Measurements from ENCODE around the gene TIMM29.

Gene TIMM29

DNA sequence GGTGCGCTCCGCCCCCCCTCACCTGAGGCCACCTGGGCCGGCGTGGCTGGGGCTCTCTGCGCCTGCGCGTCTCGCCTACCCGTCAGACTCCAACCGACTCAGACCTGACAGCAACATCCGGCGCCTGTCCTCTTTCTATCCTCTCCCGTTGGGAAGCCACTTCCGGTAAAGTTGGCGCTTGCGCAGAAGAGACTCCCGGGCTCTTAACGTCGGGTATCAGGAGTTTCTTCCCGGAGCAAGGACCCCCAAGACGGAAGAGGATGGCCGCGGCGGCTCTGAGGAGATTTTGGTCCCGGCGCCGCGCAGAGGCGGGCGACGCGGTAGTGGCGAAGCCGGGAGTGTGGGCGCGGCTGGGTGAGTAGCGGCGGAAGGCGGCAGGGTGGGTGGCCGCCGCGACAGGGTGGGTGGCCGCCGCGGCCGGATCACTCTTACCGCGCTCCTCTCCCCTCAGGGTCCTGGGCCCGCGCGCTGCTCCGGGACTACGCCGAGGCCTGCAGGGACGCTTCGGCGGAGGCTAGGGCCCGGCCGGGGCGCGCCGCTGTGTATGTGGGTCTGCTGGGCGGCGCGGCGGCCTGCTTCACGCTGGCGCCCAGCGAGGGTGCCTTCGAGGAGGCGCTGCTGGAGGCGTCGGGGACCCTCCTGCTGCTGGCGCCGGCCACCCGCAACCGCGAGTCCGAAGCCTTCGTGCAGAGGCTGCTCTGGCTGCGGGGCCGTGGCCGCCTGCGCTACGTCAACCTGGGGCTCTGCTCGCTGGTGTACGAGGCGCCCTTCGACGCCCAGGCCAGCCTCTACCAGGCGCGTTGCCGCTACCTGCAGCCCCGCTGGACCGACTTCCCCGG, at the start of gene TIMM29, which contains the start of gene YIPF2:
TIMM29 (plus strand) TSS at position 249 of the 839 bp plus-strand sequence; CDS start at position 261, 12 bp downstream.
YIPF2 (minus strand) TSS at position 77 of the 839 bp plus-strand sequence. CDS start 229 bp downstream, outside the sequence.
- Mint-ChIP-seq H3K27ac (peak within 1 kb of the TSS; percentile 81), H3K4me3 (peak within 1 kb of the TSS; percentile 90), H3K4me1 (ENCODE audit: low read depth) (peaks cover 23% of the 10 kb centered on the region), H3K9me3 (no peaks in the 10 kb centered on the region), H3K27me3 (no peaks in the 10 kb centered on the region), H3K36me3 (ENCODE audit: low read depth) (peaks cover 9% of the 10 kb centered on the region)

DNA sequence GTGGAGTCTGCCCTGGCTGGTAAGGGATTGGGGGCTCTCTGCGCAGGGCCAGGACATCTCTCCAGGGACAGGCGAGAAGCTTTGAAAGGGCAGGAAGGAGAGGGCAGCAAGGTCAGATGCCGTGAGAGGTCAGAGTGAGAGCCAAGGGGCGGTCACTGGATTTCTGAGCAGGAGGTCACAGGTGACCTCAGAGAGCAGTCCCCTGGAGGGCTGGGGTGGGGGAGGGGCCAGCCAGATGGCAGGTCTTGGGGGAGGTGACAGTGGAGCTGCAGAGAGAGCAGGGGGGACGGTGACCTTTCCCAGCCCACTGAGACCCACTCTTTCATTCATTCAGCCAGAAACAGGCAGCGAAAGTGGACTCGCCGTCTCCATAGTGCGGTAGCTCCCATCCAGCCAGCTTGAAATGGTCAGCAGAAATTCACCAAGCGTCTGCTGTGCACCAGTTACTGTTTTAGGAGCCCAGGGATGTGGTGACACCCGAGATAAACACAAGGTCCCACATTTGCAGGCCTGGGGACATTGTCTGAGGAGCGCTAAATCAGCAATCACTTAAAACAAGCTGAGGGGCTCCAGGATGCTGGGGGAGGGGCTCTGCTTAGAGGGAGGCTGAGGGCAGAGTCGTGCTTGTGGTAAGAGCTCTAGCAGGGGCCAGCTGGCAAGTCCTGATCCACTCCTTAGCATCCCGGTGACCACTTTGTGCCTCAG, 47.1 kb upstream of the TIMM29 start:
- H3K9me3 Mint-ChIP-seq: no peaks in the 10 kb centered on the region
- no peaks in the 10 kb centered on the region for H3K27me3 Mint-ChIP-seq
- H3K4me3 Mint-ChIP-seq: no peak overlapping the region
- no peak overlapping the region for H3K27ac Mint-ChIP-seq
- peaks cover 5% of the 10 kb centered on the region for H3K36me3 Mint-ChIP-seq (ENCODE audit: low read depth)
- H3K4me1 Mint-ChIP-seq (ENCODE audit: low read depth): peaks cover 33% of the 10 kb centered on the region

DNA sequence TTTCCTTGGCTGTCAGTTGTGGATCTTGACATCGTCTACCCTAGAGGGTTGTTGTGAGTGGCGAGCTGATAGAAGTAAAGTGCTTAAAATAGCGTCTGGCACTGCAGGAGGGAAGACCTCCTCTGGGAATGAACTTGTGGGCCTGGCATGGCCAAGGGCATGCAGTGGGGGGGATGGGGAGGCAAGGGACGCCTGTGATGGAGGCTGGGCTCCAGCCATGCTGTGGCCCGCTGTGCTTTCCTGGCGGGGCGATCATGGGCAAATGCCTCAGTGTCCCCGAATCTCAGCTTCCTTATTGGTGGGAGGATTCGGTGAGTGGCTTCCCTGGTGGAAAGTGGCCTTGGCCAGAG, 46.5 kb upstream of the TIMM29 start:
- Mint-ChIP-seq H3K27ac (no peak overlapping the region), H3K4me1 (ENCODE audit: low read depth) (peaks cover 30% of the 10 kb centered on the region), H3K4me3 (no peak overlapping the region), H3K27me3 (no peaks in the 10 kb centered on the region), H3K9me3 (no peaks in the 10 kb centered on the region), H3K36me3 (ENCODE audit: low read depth) (peaks cover 5% of the 10 kb centered on the region)

DNA sequence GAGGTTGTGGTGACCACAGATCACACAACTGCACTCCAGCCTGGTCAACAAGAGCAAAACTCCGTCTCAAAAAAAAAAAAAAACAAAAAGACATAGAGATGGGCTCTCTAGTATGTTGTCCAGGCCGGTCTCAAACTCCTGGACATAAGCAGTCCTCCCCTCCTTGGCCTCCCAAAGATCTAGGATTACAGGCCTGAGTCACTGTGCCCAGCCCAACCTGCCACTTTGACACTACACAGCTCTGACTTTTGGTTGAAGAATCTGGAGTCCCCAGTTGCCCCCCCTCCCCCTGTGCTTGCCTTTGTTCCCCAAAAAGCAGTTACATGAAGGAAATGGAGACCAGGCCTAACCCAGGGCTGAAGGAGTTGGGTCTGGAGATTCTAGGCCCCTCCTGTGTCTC, 44.3 kb upstream of the TIMM29 start:
- Mint-ChIP-seq H3K4me1 (ENCODE audit: low read depth) (peaks cover 13% of the 10 kb centered on the region), H3K27ac (no peak overlapping the region), H3K36me3 (ENCODE audit: low read depth) (peaks cover 2% of the 10 kb centered on the region), H3K4me3 (no peak overlapping the region), H3K27me3 (no peaks in the 10 kb centered on the region), H3K9me3 (no peaks in the 10 kb centered on the region)

DNA sequence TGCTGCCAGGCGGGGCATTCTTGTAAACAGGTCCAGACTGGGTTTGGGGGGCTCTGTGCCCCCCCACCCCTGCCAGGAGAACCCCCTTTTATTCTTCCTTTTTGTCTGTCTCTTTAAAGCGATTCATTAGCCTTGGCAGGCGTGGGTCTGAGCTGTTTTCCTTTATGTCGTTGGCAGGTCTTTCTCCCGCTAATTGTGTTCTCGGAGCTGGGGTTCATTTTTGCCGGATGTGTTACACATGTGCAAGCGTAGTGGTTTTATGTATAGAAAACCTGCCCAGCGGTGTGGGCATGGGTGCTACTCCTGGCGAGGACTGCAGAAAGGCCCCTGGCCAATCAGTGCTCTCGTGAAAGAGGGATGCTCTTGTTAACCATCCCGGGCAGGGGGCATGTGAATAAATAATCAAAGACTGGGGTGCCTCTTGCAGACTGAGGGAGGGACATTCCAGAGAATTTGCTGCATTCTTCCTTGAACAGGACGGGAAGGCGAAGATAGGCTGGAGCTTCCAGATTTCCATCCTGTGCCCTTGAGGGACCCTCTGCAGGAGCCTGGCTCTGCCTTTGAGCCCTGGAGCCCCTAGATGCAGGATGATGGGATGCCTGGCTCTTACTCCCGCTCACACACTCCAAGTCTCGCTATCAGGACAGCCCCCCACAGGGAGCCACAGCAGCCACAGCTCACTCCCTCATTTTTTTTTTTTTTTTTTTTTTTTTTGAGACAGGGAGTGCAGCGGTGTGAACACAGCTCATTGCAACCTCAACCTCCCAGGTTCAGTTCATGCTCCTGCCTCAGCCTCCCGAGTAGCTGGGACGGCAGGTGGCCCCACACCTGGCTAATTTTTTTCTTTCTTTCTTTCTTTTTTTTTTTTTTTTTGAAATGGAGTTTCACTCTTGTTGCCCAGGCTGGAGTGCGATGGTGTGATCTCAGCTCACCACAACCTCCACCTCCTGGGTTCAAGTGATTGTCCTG, 43.1 kb upstream of the TIMM29 start:
- Mint-ChIP-seq H3K4me3 (no peak overlapping the region), H3K4me1 (ENCODE audit: low read depth) (peaks cover 4% of the 10 kb centered on the region), H3K27me3 (no peaks in the 10 kb centered on the region), H3K27ac (no peak overlapping the region), H3K36me3 (ENCODE audit: low read depth) (no peaks in the 10 kb centered on the region), H3K9me3 (no peaks in the 10 kb centered on the region)

DNA sequence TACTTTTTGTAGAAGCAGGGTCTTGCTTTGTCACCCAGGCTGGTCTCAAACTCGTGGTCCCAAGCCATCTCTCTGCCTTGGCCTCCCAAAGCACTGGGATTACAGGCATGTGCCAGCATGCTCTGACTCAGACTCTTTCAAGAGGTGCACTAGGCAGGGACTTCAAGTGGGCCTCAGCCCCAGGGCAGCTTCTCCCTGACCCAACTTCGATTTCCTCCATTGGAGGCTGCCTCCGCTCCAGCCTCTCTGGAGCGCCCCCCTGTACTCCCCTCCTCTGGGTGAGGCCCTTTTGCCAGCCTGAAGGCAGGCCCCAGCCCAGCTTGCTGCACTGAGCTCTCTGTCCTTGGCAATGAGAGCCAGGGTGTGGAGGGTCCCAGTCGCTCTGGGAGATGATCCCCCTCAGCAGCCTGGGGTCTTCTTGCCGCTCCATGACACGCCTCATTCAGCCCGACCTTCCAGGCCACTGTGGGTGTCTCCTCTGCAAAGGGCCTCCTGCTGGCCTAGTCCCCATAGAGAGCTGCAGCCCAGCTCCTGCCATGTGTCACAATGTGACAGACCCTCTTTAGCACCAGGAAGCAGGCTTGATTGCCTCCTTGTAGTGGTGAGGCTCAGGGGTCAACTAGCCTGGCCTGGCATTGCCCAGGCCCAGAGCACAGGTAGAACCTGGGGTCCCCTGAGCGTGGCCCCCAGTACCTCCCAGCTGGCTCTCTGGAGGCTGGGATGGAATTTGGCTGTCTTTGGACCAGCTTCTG, 40.8 kb upstream of the TIMM29 start:
- no peaks in the 10 kb centered on the region for H3K9me3 Mint-ChIP-seq
- no peaks in the 10 kb centered on the region for H3K27me3 Mint-ChIP-seq
- no peak overlapping the region for H3K4me3 Mint-ChIP-seq
- H3K36me3 Mint-ChIP-seq (ENCODE audit: low read depth): no peaks in the 10 kb centered on the region
- no peak overlapping the region for H3K27ac Mint-ChIP-seq
- H3K4me1 Mint-ChIP-seq (ENCODE audit: low read depth): peaks cover 4% of the 10 kb centered on the region

DNA sequence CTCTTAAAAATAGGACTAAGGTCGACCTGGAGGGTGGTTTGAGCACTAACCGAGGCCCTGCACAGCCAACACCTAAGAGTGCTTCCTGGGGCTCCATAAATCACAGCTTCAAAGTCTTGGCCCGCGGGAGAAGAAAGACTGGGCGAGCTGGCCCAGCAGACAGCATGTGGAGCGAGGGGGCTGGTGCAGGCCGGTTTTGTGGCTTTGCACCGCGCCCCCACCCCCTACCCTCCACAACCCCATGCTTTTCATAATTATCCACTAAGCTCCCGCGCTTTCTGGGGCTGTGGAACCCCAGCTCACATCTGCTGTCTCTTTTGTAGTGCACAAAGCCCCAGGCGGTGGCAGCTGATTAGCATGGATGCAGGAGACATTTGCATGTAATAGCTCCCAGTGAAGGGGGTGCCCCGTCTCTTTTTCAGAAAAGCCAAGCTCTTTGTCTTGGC, 40.2 kb upstream of the TIMM29 start:
- Mint-ChIP-seq H3K27ac (no peak overlapping the region), H3K27me3 (no peaks in the 10 kb centered on the region), H3K36me3 (ENCODE audit: low read depth) (no peaks in the 10 kb centered on the region), H3K4me1 (ENCODE audit: low read depth) (peaks cover 4% of the 10 kb centered on the region), H3K9me3 (no peaks in the 10 kb centered on the region), H3K4me3 (no peak overlapping the region)

DNA sequence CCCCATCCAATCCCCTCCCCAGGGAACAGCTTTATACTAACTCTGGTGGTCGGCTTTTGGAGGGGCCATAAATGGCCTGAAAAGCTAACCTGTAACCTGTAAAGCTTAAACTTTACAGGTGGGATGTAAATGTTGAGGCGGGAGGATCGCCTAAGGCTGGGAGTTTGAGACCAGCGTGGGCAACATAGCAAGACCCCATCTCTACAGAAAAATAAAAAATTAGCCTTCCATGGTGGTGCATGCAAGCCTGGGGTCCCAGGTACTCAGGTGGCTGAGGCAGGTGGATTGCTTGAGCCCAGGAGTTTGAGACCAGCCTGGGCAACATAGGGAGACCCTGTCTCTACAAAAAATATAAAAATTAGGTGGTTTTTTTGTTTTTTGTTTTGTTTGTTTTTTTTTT, 38.7 kb upstream of the TIMM29 start:
- Mint-ChIP-seq H3K9me3 (no peaks in the 10 kb centered on the region), H3K27me3 (no peaks in the 10 kb centered on the region), H3K36me3 (ENCODE audit: low read depth) (no peaks in the 10 kb centered on the region), H3K4me3 (no peak overlapping the region), H3K27ac (no peak overlapping the region), H3K4me1 (ENCODE audit: low read depth) (peaks cover 4% of the 10 kb centered on the region)

DNA sequence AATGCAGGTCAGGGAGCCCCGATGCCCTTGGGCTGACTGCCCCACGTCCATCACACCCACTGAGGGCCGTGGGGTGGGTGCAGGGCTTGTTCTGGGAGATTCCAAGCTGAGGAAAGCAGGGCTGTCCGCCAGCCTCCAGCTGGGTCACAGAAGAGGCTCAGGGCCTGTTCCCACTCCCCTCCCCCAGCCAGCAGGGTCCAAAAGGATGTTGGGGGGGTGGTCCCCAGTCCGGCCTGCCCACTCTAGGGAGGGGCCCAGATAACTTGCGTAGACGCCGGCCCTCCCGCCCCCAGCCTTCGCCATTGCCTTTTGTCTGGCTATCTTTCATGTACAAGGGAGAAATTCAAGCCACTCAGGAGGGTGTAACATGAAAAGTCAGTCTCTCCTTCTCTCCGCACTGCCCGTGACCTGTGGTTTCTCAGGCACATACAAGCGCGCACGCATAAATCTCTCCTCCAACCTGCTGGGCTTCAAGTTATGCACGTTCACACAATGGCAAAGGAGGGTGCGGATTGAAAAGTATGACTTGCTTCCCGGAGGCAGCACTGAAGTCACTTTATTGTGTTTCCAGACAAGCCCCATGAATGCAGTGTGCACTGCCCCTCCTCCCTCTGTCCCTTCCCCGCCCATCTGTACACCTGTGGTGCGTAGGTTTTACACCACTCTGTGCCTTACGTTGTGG, 37.1 kb upstream of the TIMM29 start:
- Mint-ChIP-seq H3K36me3 (ENCODE audit: low read depth) (no peaks in the 10 kb centered on the region), H3K9me3 (no peaks in the 10 kb centered on the region), H3K4me1 (ENCODE audit: low read depth) (peaks cover 4% of the 10 kb centered on the region), H3K27ac (no peak overlapping the region), H3K4me3 (no peak overlapping the region), H3K27me3 (no peaks in the 10 kb centered on the region)

DNA sequence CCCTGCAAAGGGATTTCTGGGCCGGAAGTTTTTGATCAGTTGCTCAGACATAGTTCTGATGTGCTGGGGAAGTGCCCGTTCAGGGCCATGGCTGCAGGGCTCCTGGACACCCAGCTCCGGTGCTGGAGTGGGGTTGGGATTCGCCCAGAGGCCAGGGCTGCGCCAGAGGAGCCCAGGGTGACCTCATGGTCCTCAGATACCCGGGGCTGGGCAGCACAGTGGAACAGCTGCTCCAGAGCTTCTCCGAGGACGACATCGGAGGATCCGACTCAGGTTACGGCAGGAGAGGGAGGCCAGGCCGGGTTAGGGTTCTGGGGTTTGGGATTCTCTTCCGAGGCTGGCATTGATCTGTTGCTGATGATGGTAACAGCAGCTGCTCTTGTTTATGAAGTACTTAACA, 36.4 kb upstream of the TIMM29 start:
- no peaks in the 10 kb centered on the region for H3K27me3 Mint-ChIP-seq
- H3K27ac Mint-ChIP-seq: no peak overlapping the region
- H3K4me3 Mint-ChIP-seq: no peak overlapping the region
- H3K4me1 Mint-ChIP-seq (ENCODE audit: low read depth): peaks cover 6% of the 10 kb centered on the region
- no peaks in the 10 kb centered on the region for H3K9me3 Mint-ChIP-seq
- H3K36me3 Mint-ChIP-seq (ENCODE audit: low read depth): no peaks in the 10 kb centered on the region

DNA sequence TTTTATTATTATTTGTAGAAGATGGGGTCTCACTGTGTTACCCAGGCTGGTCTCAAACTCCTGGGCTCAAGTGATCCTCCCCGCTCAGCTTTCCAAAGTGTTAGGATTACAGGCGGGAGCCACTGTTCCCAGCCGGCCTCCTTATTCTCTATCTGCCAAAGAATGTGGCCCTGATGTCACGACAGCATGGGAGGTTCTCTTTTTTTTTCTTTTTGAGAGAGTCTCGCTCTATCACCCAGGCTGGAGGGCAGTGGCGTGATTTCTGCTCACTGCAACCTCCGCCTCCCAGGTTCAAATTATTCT, 33.7 kb upstream of the TIMM29 start:
- Mint-ChIP-seq H3K27ac (no peak overlapping the region), H3K4me1 (ENCODE audit: low read depth) (peaks cover 5% of the 10 kb centered on the region), H3K9me3 (no peaks in the 10 kb centered on the region), H3K4me3 (no peak overlapping the region), H3K27me3 (no peaks in the 10 kb centered on the region), H3K36me3 (ENCODE audit: low read depth) (no peaks in the 10 kb centered on the region)

DNA sequence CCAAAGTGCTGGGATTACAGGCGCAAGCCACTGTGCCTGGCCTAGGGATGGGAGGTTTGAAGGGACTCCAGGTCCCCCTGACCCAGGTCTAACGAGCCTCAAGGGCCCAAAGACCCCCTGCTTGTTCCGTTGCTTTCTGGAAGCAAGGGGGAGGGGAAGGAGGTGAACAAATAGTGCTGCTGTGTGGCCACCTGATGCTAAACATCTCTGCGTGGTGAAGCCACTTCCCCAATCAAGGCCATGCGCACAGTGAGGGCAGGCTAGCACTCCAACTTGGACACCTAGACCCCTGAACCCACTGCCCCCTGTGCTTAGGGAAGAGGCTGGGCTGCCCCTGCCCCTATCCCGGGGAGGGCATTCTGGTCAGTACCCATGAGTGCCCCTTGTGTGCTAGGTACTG, 33.2 kb upstream of the TIMM29 start:
- no peaks in the 10 kb centered on the region for H3K27me3 Mint-ChIP-seq
- no peak overlapping the region for H3K27ac Mint-ChIP-seq
- H3K4me3 Mint-ChIP-seq: no peak overlapping the region
- H3K36me3 Mint-ChIP-seq (ENCODE audit: low read depth): peaks cover 3% of the 10 kb centered on the region
- no peaks in the 10 kb centered on the region for H3K9me3 Mint-ChIP-seq
- peaks cover 5% of the 10 kb centered on the region for H3K4me1 Mint-ChIP-seq (ENCODE audit: low read depth)

DNA sequence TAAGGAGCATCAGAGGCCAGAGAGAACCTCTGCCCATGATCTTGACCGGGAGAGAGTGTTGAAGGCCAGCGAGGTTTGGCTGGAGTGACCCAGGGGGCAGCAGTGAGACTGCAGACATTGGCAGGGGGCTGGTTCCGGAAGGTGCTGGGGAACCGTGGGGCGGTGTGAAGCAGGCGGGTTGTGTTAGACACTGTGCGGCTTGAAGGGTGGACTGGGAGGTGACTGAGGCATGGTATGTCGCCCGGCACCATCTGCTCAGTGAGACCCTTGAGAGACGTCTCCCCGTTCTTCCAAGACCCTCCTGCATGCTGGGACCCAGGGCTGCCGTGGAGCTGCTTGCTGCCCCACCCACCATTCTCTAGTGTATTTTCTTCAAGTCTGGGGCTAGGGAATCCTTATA, 32.7 kb upstream of the TIMM29 start:
- Mint-ChIP-seq H3K36me3 (ENCODE audit: low read depth) (peaks cover 5% of the 10 kb centered on the region), H3K27me3 (no peaks in the 10 kb centered on the region), H3K4me1 (ENCODE audit: low read depth) (peaks cover 5% of the 10 kb centered on the region), H3K9me3 (no peaks in the 10 kb centered on the region), H3K27ac (no peak overlapping the region), H3K4me3 (no peak overlapping the region)

Data from stimulated activated naive CD8-positive, alpha-beta T cell treated with anti-CD3 and anti-CD28 coated beads, Interleukin-15, Interleukin-2, amounts not matched to agents 100 ng/mL and 50 ng/mL, for 24 hours (primary cell).